Measurements from ENCODE around the gene TAS2R7. TPM values are rescaled to one million over a fixed set of nuclear protein-coding genes. Genes with fewer than 3 reads are reported as not detected.
"Not testable (repeated sequence)": the region's sequence is repeated elsewhere in the genome, so short reads cannot be mapped to it uniquely, and the experiment has no call there.

Gene TAS2R7
- polyA plus RNA-seq, result not detected

GRCh38 chr12:10802587-10802986, at the start of gene TAS2R7:
TAS2R7 (minus strand) TSS chr12:10802627; CDS start chr12:10802570, 57 bp downstream.
- no peaks in the 10 kb centered on the region for H3K36me3 Mint-ChIP-seq
- peaks cover 12% of the 10 kb centered on the region for H3K27me3 Mint-ChIP-seq
- no peak within 1 kb of the TSS for H3K4me3 Mint-ChIP-seq
- no peak within 1 kb of the TSS for H3K27ac Mint-ChIP-seq
- H3K9me3 Mint-ChIP-seq, result no peaks in the 10 kb centered on the region
- no peaks in the 10 kb centered on the region for H3K4me1 Mint-ChIP-seq

GRCh38 chr12:10851243-10851858, 48.9 kb upstream of the TAS2R7 start:
- Mint-ChIP-seq H3K27ac (no peak overlapping the region), H3K4me3 (no peak overlapping the region), H3K36me3 (peaks cover 30% of the 10 kb centered on the region), H3K27me3 (no peaks in the 10 kb centered on the region), H3K4me1 (peaks cover 0 to 3% (median 2%) of the 10 kb centered on the region in 3 donors), H3K9me3 (peaks cover 0 to 5% (median 0%) of the 10 kb centered on the region in 3 donors)

- peaks cover 0 to 3% (median 2%) of the 10 kb centered on the region in 3 donors for H3K4me1 Mint-ChIP-seq
- H3K27me3 Mint-ChIP-seq, result no peaks in the 10 kb centered on the region
- H3K9me3 Mint-ChIP-seq, result no peaks in the 10 kb centered on the region
- H3K4me3 Mint-ChIP-seq, result no peak within 1 kb of the TSS
- no peak within 1 kb of the TSS for H3K27ac Mint-ChIP-seq
- peaks cover 33% of the 10 kb centered on the region for H3K36me3 Mint-ChIP-seq
Observed at GRCh38 chr12:10849425-10849878, 47.0 kb upstream of the TAS2R7 start, which contains the start of gene PRR4. PRR4 (minus strand) TSS chr12:10849475; CDS start chr12:10849437, 38 bp downstream.

- peaks cover 33% of the 10 kb centered on the region for H3K36me3 Mint-ChIP-seq
Observed at GRCh38 chr12:10847744-10848143, 45.3 kb upstream of the TAS2R7 start.

GRCh38 chr12:10842862-10843261, 40.4 kb upstream of the TAS2R7 start:
- no peaks in the 10 kb centered on the region for H3K4me1 Mint-ChIP-seq
- peaks cover 23% of the 10 kb centered on the region for H3K36me3 Mint-ChIP-seq
- H3K27me3 Mint-ChIP-seq, result no peaks in the 10 kb centered on the region
- H3K27ac Mint-ChIP-seq, result no peak overlapping the region
- H3K4me3 Mint-ChIP-seq, result no peak overlapping the region
- H3K9me3 Mint-ChIP-seq, result peaks cover 0 to under 1% (median 0%) of the 10 kb centered on the region in 3 donors

More at GRCh38 chr12:10847744-10848143, 45.3 kb upstream of the TAS2R7 start:
- peaks cover 0 to 1% (median 0%) of the 10 kb centered on the region in 3 donors for H3K4me1 Mint-ChIP-seq
- no peak overlapping the region for H3K27ac Mint-ChIP-seq
- H3K4me3 Mint-ChIP-seq, result no peak overlapping the region
- no peaks in the 10 kb centered on the region for H3K9me3 Mint-ChIP-seq
- H3K27me3 Mint-ChIP-seq, result no peaks in the 10 kb centered on the region

- H3K27ac Mint-ChIP-seq, result no peak overlapping the region
- H3K9me3 Mint-ChIP-seq, result peaks cover 0 to 4% (median 0%) of the 10 kb centered on the region in 3 donors
- H3K36me3 Mint-ChIP-seq, result peaks cover 6% of the 10 kb centered on the region
- H3K4me3 Mint-ChIP-seq, result no peak overlapping the region
- no peaks in the 10 kb centered on the region for H3K27me3 Mint-ChIP-seq
- H3K4me1 Mint-ChIP-seq, result no peaks in the 10 kb centered on the region
Observed at GRCh38 chr12:10838461-10838860, 36.0 kb upstream of the TAS2R7 start.

- Mint-ChIP-seq H3K4me3 (no peak overlapping the region), H3K27me3 (no peaks in the 10 kb centered on the region), H3K9me3 (no peaks in the 10 kb centered on the region), H3K4me1 (no peaks in the 10 kb centered on the region), H3K36me3 (peaks cover 2% of the 10 kb centered on the region), H3K27ac (no peak overlapping the region)
Observed at GRCh38 chr12:10829994-10830393, 27.6 kb upstream of the TAS2R7 start.

GRCh38 chr12:10826258-10826657, 23.8 kb upstream of the TAS2R7 start, which contains the start of gene TAS2R10:
TAS2R10 (minus strand) TSS chr12:10826358; CDS start chr12:10826269, 89 bp downstream.
- peaks cover 0 to 2% (median 0%) of the 10 kb centered on the region in 3 donors for H3K9me3 Mint-ChIP-seq
- H3K36me3 Mint-ChIP-seq, result peaks cover 8% of the 10 kb centered on the region
- H3K4me3 Mint-ChIP-seq, result no peak within 1 kb of the TSS

GRCh38 chr12:10824957-10825356, 22.5 kb upstream of the TAS2R7 start:
- no peaks in the 10 kb centered on the region for H3K4me1 Mint-ChIP-seq
- H3K36me3 Mint-ChIP-seq, result peaks cover 8% of the 10 kb centered on the region

More at GRCh38 chr12:10826258-10826657, 23.8 kb upstream of the TAS2R7 start, which contains the start of gene TAS2R10:
- H3K27ac Mint-ChIP-seq, result no peak within 1 kb of the TSS
- no peaks in the 10 kb centered on the region for H3K4me1 Mint-ChIP-seq
- no peaks in the 10 kb centered on the region for H3K27me3 Mint-ChIP-seq

GRCh38 chr12:10811883-10812536, 9.6 kb upstream of the TAS2R7 start:
- Mint-ChIP-seq H3K27me3 (peaks cover 6% of the 10 kb centered on the region), H3K27ac (no peak overlapping the region)

More at GRCh38 chr12:10824957-10825356, 22.5 kb upstream of the TAS2R7 start:
- Mint-ChIP-seq H3K27me3 (no peaks in the 10 kb centered on the region), H3K9me3 (peaks cover 0 to 2% (median 0%) of the 10 kb centered on the region in 3 donors), H3K4me3 (no peak overlapping the region), H3K27ac (no peak overlapping the region)

GRCh38 chr12:10810068-10810467, 7.6 kb upstream of the TAS2R7 start, which contains the start of gene TAS2R9:
TAS2R9 (minus strand) TSS chr12:10810168; CDS start chr12:10810075, 93 bp downstream.
- H3K4me3 Mint-ChIP-seq, result no peak within 1 kb of the TSS
- H3K36me3 Mint-ChIP-seq, result no peaks in the 10 kb centered on the region
- no peaks in the 10 kb centered on the region for H3K4me1 Mint-ChIP-seq
- H3K27me3 Mint-ChIP-seq, result peaks cover 5% of the 10 kb centered on the region
- H3K27ac Mint-ChIP-seq, result no peak within 1 kb of the TSS
- no peaks in the 10 kb centered on the region for H3K9me3 Mint-ChIP-seq

More at GRCh38 chr12:10811883-10812536, 9.6 kb upstream of the TAS2R7 start:
- H3K36me3 Mint-ChIP-seq, result no peaks in the 10 kb centered on the region
- H3K4me1 Mint-ChIP-seq, result no peaks in the 10 kb centered on the region
- H3K4me3 Mint-ChIP-seq, result no peak overlapping the region
- no peaks in the 10 kb centered on the region for H3K9me3 Mint-ChIP-seq

GRCh38 chr12:10807186-10807585, 4.8 kb upstream of the TAS2R7 start, which contains the start of gene TAS2R8:
TAS2R8 (minus strand) TSS chr12:10807286; CDS start chr12:10806980, 306 bp downstream.
- Mint-ChIP-seq H3K9me3 (no peaks in the 10 kb centered on the region), H3K4me3 (no peak within 1 kb of the TSS)

GRCh38 chr12:10801741-10802140, 686 bp downstream of the TAS2R7 start:
- Mint-ChIP-seq H3K4me3 (no peak overlapping the region), H3K27ac (no peak overlapping the region), H3K36me3 (no peaks in the 10 kb centered on the region), H3K9me3 (no peaks in the 10 kb centered on the region), H3K27me3 (peaks cover 12% of the 10 kb centered on the region), H3K4me1 (no peaks in the 10 kb centered on the region)

More at GRCh38 chr12:10807186-10807585, 4.8 kb upstream of the TAS2R7 start, which contains the start of gene TAS2R8:
- H3K27me3 Mint-ChIP-seq, result peaks cover 10% of the 10 kb centered on the region
- H3K27ac Mint-ChIP-seq, result no peak within 1 kb of the TSS
- H3K36me3 Mint-ChIP-seq, result no peaks in the 10 kb centered on the region
- no peaks in the 10 kb centered on the region for H3K4me1 Mint-ChIP-seq

GRCh38 chr12:10794222-10794621, 8.2 kb downstream of the TAS2R7 start:
- Mint-ChIP-seq H3K4me3 (no peak overlapping the region), H3K4me1 (no peaks in the 10 kb centered on the region), H3K27me3 (peaks cover 5% of the 10 kb centered on the region), H3K9me3 (peaks cover 0 to 3% (median 0%) of the 10 kb centered on the region in 3 donors), H3K36me3 (no peaks in the 10 kb centered on the region), H3K27ac (no peak overlapping the region)

GRCh38 chr12:10791769-10792168, 10.7 kb downstream of the TAS2R7 start:
- H3K27ac Mint-ChIP-seq, H3K4me3 Mint-ChIP-seq, H3K27me3 Mint-ChIP-seq, H3K4me1 Mint-ChIP-seq, H3K9me3 Mint-ChIP-seq, H3K36me3 Mint-ChIP-seq: not testable (repeated sequence)

Data from IgD-negative memory B cell (primary cell).